Measurements from ENCODE around the gene FOXL3.

The FOXL3 gene

GRCh38 chr7:307970-308369 lies 18.0 kb downstream of the FOXL3 start:
- H3K4me2 ChIP-seq (ENCODE audit: low read length): no peak overlapping the region
- H3K4me1 ChIP-seq (ENCODE audit: low read length): no peaks in the 10 kb centered on the region
- H3K27ac ChIP-seq (ENCODE audit: low read length): no peak overlapping the region
- no peaks in the 10 kb centered on the region for H3K36me3 ChIP-seq (replicated peaks; ENCODE audit: low read depth, low read length)
- no peak for TF ChIP-seq EZH2phosphoT487 (IDR thresholded peaks at IDR 0.05; ENCODE audit: low read depth)
- TF ChIP-seq CTCF (IDR thresholded peaks at IDR 0.05; ENCODE audit: low read depth, low read length): no peak
- no peak overlapping the region for H3K9ac ChIP-seq (ENCODE audit: low read length)
- H3K9me3 ChIP-seq (ENCODE audit: insufficient read depth, low read length): no peaks in the 10 kb centered on the region
- H3K79me2 ChIP-seq (ENCODE audit: low read length): no peaks in the 10 kb centered on the region
- H3K27me3 ChIP-seq (ENCODE audit: low read depth, low read length): no peaks in the 10 kb centered on the region
- no peaks in the 10 kb centered on the region for H4K20me1 ChIP-seq (ENCODE audit: insufficient read depth, low read length)
- no peak overlapping the region for H2AFZ ChIP-seq (ENCODE audit: low read depth, low read length)
- H3K4me3 ChIP-seq (ENCODE audit: low read length): no peak overlapping the region

- H3K4me3 ChIP-seq (ENCODE audit: low read length): no peak overlapping the region
- H3K27ac ChIP-seq (ENCODE audit: low read length): no peak overlapping the region
- H3K79me2 ChIP-seq (ENCODE audit: low read length): no peaks in the 10 kb centered on the region
- H3K27me3 ChIP-seq (ENCODE audit: low read depth, low read length): no peaks in the 10 kb centered on the region
- H3K36me3 ChIP-seq (replicated peaks; ENCODE audit: low read depth, low read length): no peaks in the 10 kb centered on the region
- TF ChIP-seq EZH2phosphoT487 (IDR thresholded peaks at IDR 0.05; ENCODE audit: low read depth) (no peak), CTCF (IDR thresholded peaks at IDR 0.05; ENCODE audit: low read depth, low read length) (no peak)
- no peak overlapping the region for H3K9ac ChIP-seq (ENCODE audit: low read length)
- H3K4me1 ChIP-seq (ENCODE audit: low read length): no peaks in the 10 kb centered on the region
- H3K9me3 ChIP-seq (ENCODE audit: insufficient read depth, low read length): no peaks in the 10 kb centered on the region
- no peak overlapping the region for H3K4me2 ChIP-seq (ENCODE audit: low read length)
- no peak overlapping the region for H2AFZ ChIP-seq (ENCODE audit: low read depth, low read length)
- no peaks in the 10 kb centered on the region for H4K20me1 ChIP-seq (ENCODE audit: insufficient read depth, low read length)
Measured at GRCh38 chr7:309586-310228, 19.7 kb downstream of the FOXL3 start.

GRCh38 chr7:311131-311680 lies 21.2 kb downstream of the FOXL3 start:
- TF ChIP-seq EZH2phosphoT487 (IDR thresholded peaks at IDR 0.05; ENCODE audit: low read depth) (no peak), CTCF (IDR thresholded peaks at IDR 0.05; ENCODE audit: low read depth, low read length) (no peak)
- Histone ChIP-seq H3K9ac (ENCODE audit: low read length) (no peak overlapping the region), H3K36me3 (replicated peaks; ENCODE audit: low read depth, low read length) (no peaks in the 10 kb centered on the region), H4K20me1 (ENCODE audit: insufficient read depth, low read length) (no peaks in the 10 kb centered on the region), H3K4me1 (ENCODE audit: low read length) (no peaks in the 10 kb centered on the region), H3K4me2 (ENCODE audit: low read length) (no peak overlapping the region), H3K9me3 (ENCODE audit: insufficient read depth, low read length) (no peaks in the 10 kb centered on the region), H3K4me3 (ENCODE audit: low read length) (no peak overlapping the region), H2AFZ (ENCODE audit: low read depth, low read length) (no peak overlapping the region), H3K79me2 (ENCODE audit: low read length) (no peaks in the 10 kb centered on the region), H3K27ac (ENCODE audit: low read length) (no peak overlapping the region), H3K27me3 (ENCODE audit: low read depth, low read length) (no peaks in the 10 kb centered on the region)

- Histone ChIP-seq H3K27me3 (ENCODE audit: low read depth, low read length) (no peaks in the 10 kb centered on the region), H2AFZ (ENCODE audit: low read depth, low read length) (no peak overlapping the region), H3K9me3 (ENCODE audit: insufficient read depth, low read length) (no peaks in the 10 kb centered on the region), H3K9ac (ENCODE audit: low read length) (no peak overlapping the region), H3K4me2 (ENCODE audit: low read length) (no peak overlapping the region), H3K4me1 (ENCODE audit: low read length) (no peaks in the 10 kb centered on the region), H4K20me1 (ENCODE audit: insufficient read depth, low read length) (no peaks in the 10 kb centered on the region), H3K27ac (ENCODE audit: low read length) (no peak overlapping the region), H3K36me3 (replicated peaks; ENCODE audit: low read depth, low read length) (no peaks in the 10 kb centered on the region), H3K79me2 (ENCODE audit: low read length) (no peaks in the 10 kb centered on the region), H3K4me3 (ENCODE audit: low read length) (no peak overlapping the region)
- no peak for TF ChIP-seq CTCF (IDR thresholded peaks at IDR 0.05; ENCODE audit: low read depth, low read length)
- TF ChIP-seq EZH2phosphoT487 (IDR thresholded peaks at IDR 0.05; ENCODE audit: low read depth): no peak
Measured at GRCh38 chr7:311796-312195, 21.8 kb downstream of the FOXL3 start.
